GM12891 (cell line): ENCODE data around the gene CYP2B6.
"Not testable (repeated sequence)": the region's sequence is repeated elsewhere in the genome, so short reads cannot be mapped to it uniquely, and the experiment has no call there.

Source experiments
- DNase-seq: peaks from one replicate; pipeline ENCODE4 v3.0.0; 2011; ENCODE audit warnings: low spot score; ENCODE audit not compliant: insufficient read length
- FAIRE-seq: peaks from 2 replicates; lab custom pipeline; 2011; peaks lifted over from hg19 to GRCh38; lab: Jason Lieb, UNC
- PAX5 ChIP-seq: IDR thresholded peaks from 2 replicates; pipeline ENCODE4 v1.6.1; 2011; ENCODE audit warnings: low read length, moderate library complexity, mild to moderate bottlenecking; ENCODE audit not compliant: insufficient read depth, severe bottlenecking
- POLR2A ChIP-seq: IDR thresholded peaks from 2 replicates; pipeline ENCODE4 v1.6.1; 2011; ENCODE audit warnings: low read depth, low read length, control low read depth
- POLR2AphosphoS5 ChIP-seq: IDR thresholded peaks from 2 replicates; pipeline ENCODE4 v1.6.1; 2011; ENCODE audit warnings: low read depth, low read length, control low read depth
- POU2F2 ChIP-seq: IDR thresholded peaks from 2 replicates; pipeline ENCODE4 v1.6.1; 2011; ENCODE audit warnings: low read depth, mild to moderate bottlenecking, control low read depth, low read length, moderate library complexity
- SPI1 ChIP-seq: IDR thresholded peaks from 2 replicates; pipeline ENCODE4 v1.6.1; 2011; ENCODE audit warnings: low read depth, low read length, control low read depth
- TAF1 ChIP-seq: IDR thresholded peaks from 2 replicates; pipeline ENCODE4 v1.6.1; 2011; ENCODE audit warnings: low read depth, low read length, control low read depth

CYP2B6 gene

GRCh38 chr19:40960780-40961179, 30.3 kb upstream of the CYP2B6 start:
- TF ChIP-seq PAX5, result no peak
- TF ChIP-seq POLR2AphosphoS5, result no peak
- no peak for TF ChIP-seq POU2F2
- no peak for TF ChIP-seq TAF1
- no peak for TF ChIP-seq SPI1
- TF ChIP-seq POLR2A, result no peak
- FAIRE-seq (no peak), DNase-seq (no peak)

GRCh38 chr19:40962460-40962961, 28.6 kb upstream of the CYP2B6 start:
- DNase-seq (no peak), FAIRE-seq (no peak)
- TF ChIP-seq POLR2AphosphoS5 (no peak), SPI1 (no peak), POU2F2 (no peak), TAF1 (no peak), POLR2A (no peak), PAX5 (no peak)

- FAIRE-seq, DNase-seq: not testable (repeated sequence)
Observed at GRCh38 chr19:40964361-40964760, 26.7 kb upstream of the CYP2B6 start.

GRCh38 chr19:40965351-40965750, 25.7 kb upstream of the CYP2B6 start:
- DNase-seq, FAIRE-seq: not testable (repeated sequence)

- not testable (repeated sequence) for DNase-seq, FAIRE-seq
Observed at GRCh38 chr19:40966591-40966990, 24.5 kb upstream of the CYP2B6 start.

- not testable (repeated sequence) for DNase-seq, FAIRE-seq
Observed at GRCh38 chr19:40968065-40968464, 23.0 kb upstream of the CYP2B6 start.

- not testable (repeated sequence) for DNase-seq
Observed at GRCh38 chr19:40969721-40970120, 21.4 kb upstream of the CYP2B6 start.

GRCh38 chr19:40970396-40971345, 20.4 kb upstream of the CYP2B6 start:
- not testable (repeated sequence) for DNase-seq, FAIRE-seq

More at GRCh38 chr19:40969721-40970120, 21.4 kb upstream of the CYP2B6 start:
- FAIRE-seq, result not testable (repeated sequence)

- peak; percentile 37 for DNase-seq
Observed at GRCh38 chr19:40974633-40975037, 16.4 kb upstream of the CYP2B6 start.

GRCh38 chr19:40976134-40976533, 14.9 kb upstream of the CYP2B6 start:
- DNase-seq, result no peak
- no peak for FAIRE-seq
- TF ChIP-seq POU2F2 (no peak), TAF1 (no peak), POLR2A (no peak), POLR2AphosphoS5 (no peak), SPI1 (no peak)

More at GRCh38 chr19:40974633-40975037, 16.4 kb upstream of the CYP2B6 start:
- TF ChIP-seq POLR2AphosphoS5 (no peak), SPI1 (no peak), TAF1 (no peak), POU2F2 (no peak), POLR2A (no peak), PAX5 (no peak)
- FAIRE-seq, result peak; percentile 79

GRCh38 chr19:40976724-40977123, 14.4 kb upstream of the CYP2B6 start:
- no peak for DNase-seq
- no peak for FAIRE-seq
- no peak for TF ChIP-seq POU2F2
- TF ChIP-seq TAF1, result no peak
- no peak for TF ChIP-seq POLR2AphosphoS5
- no peak for TF ChIP-seq POLR2A
- no peak for TF ChIP-seq SPI1
- TF ChIP-seq PAX5, result no peak

- FAIRE-seq, DNase-seq: not testable (repeated sequence)
Observed at GRCh38 chr19:40979759-40980158, 11.3 kb upstream of the CYP2B6 start.

- FAIRE-seq, DNase-seq: not testable (repeated sequence)
Observed at GRCh38 chr19:40980743-40981442, 10.2 kb upstream of the CYP2B6 start.
